ENCODE results near the gene ADORA1. TPM values are rescaled to one million over a fixed set of nuclear protein-coding genes. Genes with fewer than 3 reads are reported as not detected.

ADORA1 gene
- total and polyA plus RNA-seq, 10 of the 15 experiments (the other 5 are each of a cell fraction or from before 2014, with no cell fraction given), result not detected

- TF ChIP-seq USF2 (IDR thresholded peaks at IDR 0.05; ENCODE audit: borderline replicate concordance, low read depth, low read length) (no peak), SP1 (IDR thresholded peaks at IDR 0.05; ENCODE audit: low read depth, low read length) (no peak), NFIC (IDR thresholded peaks at IDR 0.05; ENCODE audit: low read depth, low read length) (no peak), CBX5 (IDR thresholded peaks at IDR 0.05; ENCODE audit: low read depth) (no peak), CUX1 (IDR thresholded peaks at IDR 0.05; ENCODE audit: insufficient replicate concordance, low read depth, low read length) (no peak), STAT1 (conservative IDR thresholded peaks at IDR 0.05) (no peak), KDM1A (IDR thresholded peaks at IDR 0.05; ENCODE audit: borderline replicate concordance) (no peak), KAT2A (conservative IDR thresholded peaks at IDR 0.05; ENCODE audit: control insufficient read depth, low read depth, low read length) (no peak)
Observed at GRCh38 chr1:203150511-203151297, 23.2 kb downstream of the ADORA1 start (continued).

Data from GM12878 (cell line).